A673 (cell line): ENCODE results near the gene HK2.

Source experiments
- CTCF ChIP-seq: fragments of 300-800, 200-600 bp; sonication (generic); conservative IDR thresholded peaks from 2 replicates; pipeline ENCODE4 v1.5.1; 2017; ENCODE audit warnings: low read depth, mild to moderate bottlenecking, antibody characterized with exemption, low read length, moderate library complexity, mixed read lengths
- EZH2 ChIP-seq: fragments of 200-600 bp; sonication (generic); IDR thresholded peaks from 2 replicates; pipeline ENCODE4 v1.6.1; 2017; ENCODE audit warnings: borderline replicate concordance, low read depth, mild to moderate bottlenecking, mixed read lengths, antibody characterized with exemption, low read length; ENCODE audit not compliant: poor library complexity, severe bottlenecking

GRCh38 chr2:74872389-74872836 lies 38.5 kb downstream of the HK2 start:
- TF ChIP-seq CTCF: no peak
- no peak for TF ChIP-seq EZH2
